BLaER1 treated with 17β-estradiol and CSF1 and Interleukin-3, amounts not matched to agents 10 nM and 100 nM (cell line): ENCODE data around the gene PDAP1.
"Not testable (repeated sequence)": the region's sequence is repeated elsewhere in the genome, so short reads cannot be mapped to it uniquely, and the experiment has no call there.

Experiments used
- H3K27ac ChIP-seq, 11 experiments: shearing (Covaris generic); formaldehyde crosslinking; 2 replicates each; pipeline ENCODE4 v1.8.1; 2022
- H3K27me3 ChIP-seq, 11 experiments: shearing (Covaris generic); formaldehyde crosslinking; 2 replicates each; pipeline ENCODE4 v1.8.1; 2022
- H3K36me3 ChIP-seq, 11 experiments: shearing (Covaris generic); formaldehyde crosslinking; 2 replicates each; pipeline ENCODE4 v1.8.1; 2022
- H3K4me1 ChIP-seq, 10 experiments: shearing (Covaris generic); formaldehyde crosslinking; 2 replicates each; pipeline ENCODE4 v1.8.1; 2022
- H3K4me2 ChIP-seq, 11 experiments: shearing (Covaris generic); formaldehyde crosslinking; 2 replicates each; pipeline ENCODE4 v1.8.1; 2022
- H3K4me3 ChIP-seq, 10 experiments: shearing (Covaris generic); formaldehyde crosslinking; 2 replicates each; pipeline ENCODE4 v1.8.1; 2022
- H3K9ac ChIP-seq, 11 experiments: shearing (Covaris generic); formaldehyde crosslinking; 2 replicates each; pipeline ENCODE4 v1.8.1; 2022
- H3K9me3 ChIP-seq, 11 experiments: shearing (Covaris generic); formaldehyde crosslinking; replicated peaks in 1 of 11; 2 replicates each; pipeline ENCODE4 v1.8.1; 2022
- H4K20me1 ChIP-seq, 11 experiments: shearing (Covaris generic); formaldehyde crosslinking; 2 replicates each; pipeline ENCODE4 v1.8.1; 2022
- Cebpa-rat ChIP-seq, 11 experiments: shearing (Covaris generic); IDR thresholded peaks; 2 replicates each; pipeline ENCODE4 v1.8.1; 2022

PDAP1 gene

DNA sequence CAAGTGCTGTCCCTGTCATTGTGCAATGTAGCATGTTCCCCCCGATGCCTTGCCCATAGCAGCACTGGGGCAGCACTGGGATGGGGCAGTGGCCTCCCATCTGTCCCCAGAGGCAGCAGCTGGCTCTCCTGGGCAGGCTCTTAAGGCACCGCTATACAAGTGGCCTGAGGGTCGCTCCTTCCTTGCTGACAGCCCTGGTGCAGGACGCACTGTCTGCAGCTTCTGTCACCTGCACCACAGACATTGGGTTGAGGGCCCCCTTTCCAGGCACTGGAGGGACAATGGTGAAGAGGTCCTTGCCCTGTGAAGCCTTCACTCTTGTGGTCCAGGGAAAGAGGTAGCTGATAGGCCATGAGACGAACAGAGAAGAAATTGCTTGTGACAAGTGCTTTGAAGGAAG lies 40.9 kb upstream of the PDAP1 start:
- no peaks in the 10 kb centered on the region for H3K27me3 ChIP-seq
- H3K36me3 ChIP-seq = peaks cover 98 to 100% (median 100%) of the 10 kb centered on the region in 11 experiments
- no peak overlapping the region for H3K4me3 ChIP-seq
- H3K27ac ChIP-seq = no peak overlapping the region
- H3K9me3 ChIP-seq = no peaks in the 10 kb centered on the region
- no peak for TF ChIP-seq Cebpa-rat (IDR thresholded peaks at IDR 0.05)
- H3K4me1 ChIP-seq = no peaks in the 10 kb centered on the region
- no peak overlapping the region for H3K9ac ChIP-seq
- H3K4me2 ChIP-seq = no peak overlapping the region
- peaks cover 40 to 92% (median 67%) of the 10 kb centered on the region in 11 experiments; a peak in 21 of 22 replicates for H4K20me1 ChIP-seq

DNA sequence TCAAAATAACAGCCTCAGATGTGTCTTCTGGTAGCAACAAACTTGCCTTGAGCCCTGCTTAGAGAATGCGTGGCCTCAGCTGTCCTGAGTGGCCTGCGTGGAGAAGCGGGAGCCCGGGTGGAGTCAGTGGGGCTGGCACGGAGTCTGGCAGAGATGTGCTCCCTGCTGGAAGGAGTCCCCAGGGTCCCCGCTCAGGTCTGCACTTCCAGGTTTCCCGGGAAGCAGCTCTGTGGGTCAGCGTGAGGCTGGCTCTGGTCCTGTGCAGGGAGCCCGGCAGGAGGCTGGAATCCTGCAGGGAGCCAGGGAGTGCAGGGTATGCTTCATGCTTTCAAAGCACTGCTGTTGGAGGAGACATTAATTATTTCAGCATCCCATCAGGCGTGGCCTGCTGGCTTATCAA lies 40.5 kb upstream of the PDAP1 start:
- H4K20me1 ChIP-seq = peaks cover 40 to 92% (median 63%) of the 10 kb centered on the region in 11 experiments; a peak in 21 of 22 replicates
- no peaks in the 10 kb centered on the region for H3K4me1 ChIP-seq
- no peak overlapping the region for H3K4me2 ChIP-seq
- TF ChIP-seq Cebpa-rat (IDR thresholded peaks at IDR 0.05) = no peak
- no peak overlapping the region for H3K9ac ChIP-seq
- H3K9me3 ChIP-seq = no peaks in the 10 kb centered on the region
- no peak overlapping the region for H3K4me3 ChIP-seq
- no peak overlapping the region for H3K27ac ChIP-seq
- H3K36me3 ChIP-seq = peaks cover 96 to 100% (median 100%) of the 10 kb centered on the region in 11 experiments
- no peaks in the 10 kb centered on the region for H3K27me3 ChIP-seq

DNA sequence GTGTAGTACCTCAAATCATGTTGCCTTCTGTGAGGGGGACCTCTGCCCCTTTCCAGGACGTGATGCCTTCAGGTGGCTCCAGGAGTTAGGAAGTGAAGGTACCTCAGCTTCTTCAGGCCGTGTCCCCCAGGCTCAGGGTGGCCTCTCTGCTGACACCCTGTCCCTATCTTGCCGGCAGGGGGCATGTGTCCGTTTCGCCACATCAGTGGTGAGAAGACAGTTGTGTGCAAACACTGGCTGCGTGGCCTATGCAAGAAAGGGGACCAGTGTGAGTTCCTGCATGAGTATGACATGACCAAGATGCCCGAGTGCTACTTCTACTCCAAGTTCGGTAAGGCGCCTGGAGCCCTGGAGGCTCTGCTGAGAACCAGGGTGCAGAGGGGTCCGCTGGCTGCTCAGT lies 39.5 kb upstream of the PDAP1 start:
- Histone ChIP-seq H3K27ac (no peak overlapping the region), H3K27me3 (no peaks in the 10 kb centered on the region), H3K9me3 (no peaks in the 10 kb centered on the region), H4K20me1 (peaks cover 38 to 92% (median 60%) of the 10 kb centered on the region in 11 experiments; a peak in 20 of 22 replicates), H3K9ac (peak overlapping the region in 1 of 11 experiments; percentile 34; a peak in 1 of 22 replicates), H3K4me3 (no peak overlapping the region), H3K4me1 (peaks cover 0 to 6% (median under 1%) of the 10 kb centered on the region in 10 experiments; a peak in 7 of 20 replicates), H3K36me3 (peaks cover 96 to 100% (median 100%) of the 10 kb centered on the region in 11 experiments), H3K4me2 (no peak overlapping the region)
- no peak for TF ChIP-seq Cebpa-rat (IDR thresholded peaks at IDR 0.05)

DNA sequence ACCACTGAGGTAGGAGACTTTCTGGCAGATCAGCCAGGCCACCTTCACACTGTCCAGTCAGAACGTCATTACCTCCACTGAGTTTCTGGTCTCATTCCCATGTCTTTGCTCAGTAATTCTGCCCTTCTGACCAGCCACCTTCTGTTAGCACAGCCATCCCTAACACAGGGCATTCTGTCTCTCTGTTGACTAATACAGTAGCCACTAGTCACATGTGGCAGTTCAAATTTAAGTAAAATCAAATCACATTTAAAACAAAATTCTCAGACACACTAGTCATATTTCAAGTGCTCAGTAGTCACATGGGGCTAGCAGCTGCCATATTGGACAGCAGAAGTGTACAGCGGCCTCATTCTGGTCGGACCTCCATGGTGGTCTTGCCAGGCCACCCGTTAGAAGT lies 37.7 kb upstream of the PDAP1 start:
- Histone ChIP-seq H3K36me3 (peaks cover 79 to 100% (median 96%) of the 10 kb centered on the region in 11 experiments), H3K27me3 (no peaks in the 10 kb centered on the region), H3K9me3 (no peaks in the 10 kb centered on the region), H3K4me1 (peaks cover 0 to 25% (median 7%) of the 10 kb centered on the region in 10 experiments; a peak in 11 of 20 replicates), H3K4me2 (no peak overlapping the region), H3K4me3 (no peak overlapping the region), H4K20me1 (peaks cover 24 to 90% (median 48%) of the 10 kb centered on the region in 11 experiments; a peak in 21 of 22 replicates), H3K27ac (no peak overlapping the region), H3K9ac (no peak overlapping the region)
- TF ChIP-seq Cebpa-rat (IDR thresholded peaks at IDR 0.05) = no peak

DNA sequence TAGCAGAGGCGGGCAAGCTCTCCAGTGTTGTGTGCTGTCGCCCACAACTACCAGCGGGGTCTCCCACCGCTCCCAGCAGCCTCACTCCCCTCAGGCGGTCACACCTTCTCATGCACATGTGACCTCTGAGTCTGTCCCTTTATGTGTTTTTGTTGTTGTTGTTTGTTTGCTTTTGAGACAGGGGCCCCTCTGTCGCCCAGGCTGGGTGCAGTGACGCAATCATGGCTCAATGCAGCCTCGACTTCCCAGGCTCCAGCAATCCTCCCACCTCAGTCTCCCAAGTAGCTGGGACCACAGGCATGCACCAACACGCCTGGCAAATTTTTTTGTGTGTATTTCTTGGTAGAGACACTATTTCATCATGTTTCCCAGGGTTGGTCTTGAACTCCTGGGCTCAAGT lies 31.8 kb upstream of the PDAP1 start:
- TF ChIP-seq Cebpa-rat (IDR thresholded peaks at IDR 0.05) = peak in 3 of 11 experiments; percentile 24 to 52 (median 44); a peak in 2 of 22 replicates
- H3K9ac ChIP-seq = peak overlapping the region; percentile 89 to 97 (median 93); a peak in 21 of 22 replicates
- peak overlapping the region; percentile 82 to 98 (median 94) for H3K4me2 ChIP-seq
- peaks cover 11 to 87% (median 50%) of the 10 kb centered on the region in 11 experiments; a peak in 21 of 22 replicates for H4K20me1 ChIP-seq
- H3K36me3 ChIP-seq = peaks cover 24 to 72% (median 50%) of the 10 kb centered on the region in 11 experiments
- H3K9me3 ChIP-seq = no peaks in the 10 kb centered on the region
- peak overlapping the region in 2 of 11 experiments; percentile 80 to 88; a peak in 2 of 22 replicates for H3K27ac ChIP-seq
- no peaks in the 10 kb centered on the region for H3K27me3 ChIP-seq
- peak overlapping the region; percentile 87 to 99 (median 94) for H3K4me3 ChIP-seq
- H3K4me1 ChIP-seq = peaks cover 24 to 59% (median 40%) of the 10 kb centered on the region in 10 experiments

DNA sequence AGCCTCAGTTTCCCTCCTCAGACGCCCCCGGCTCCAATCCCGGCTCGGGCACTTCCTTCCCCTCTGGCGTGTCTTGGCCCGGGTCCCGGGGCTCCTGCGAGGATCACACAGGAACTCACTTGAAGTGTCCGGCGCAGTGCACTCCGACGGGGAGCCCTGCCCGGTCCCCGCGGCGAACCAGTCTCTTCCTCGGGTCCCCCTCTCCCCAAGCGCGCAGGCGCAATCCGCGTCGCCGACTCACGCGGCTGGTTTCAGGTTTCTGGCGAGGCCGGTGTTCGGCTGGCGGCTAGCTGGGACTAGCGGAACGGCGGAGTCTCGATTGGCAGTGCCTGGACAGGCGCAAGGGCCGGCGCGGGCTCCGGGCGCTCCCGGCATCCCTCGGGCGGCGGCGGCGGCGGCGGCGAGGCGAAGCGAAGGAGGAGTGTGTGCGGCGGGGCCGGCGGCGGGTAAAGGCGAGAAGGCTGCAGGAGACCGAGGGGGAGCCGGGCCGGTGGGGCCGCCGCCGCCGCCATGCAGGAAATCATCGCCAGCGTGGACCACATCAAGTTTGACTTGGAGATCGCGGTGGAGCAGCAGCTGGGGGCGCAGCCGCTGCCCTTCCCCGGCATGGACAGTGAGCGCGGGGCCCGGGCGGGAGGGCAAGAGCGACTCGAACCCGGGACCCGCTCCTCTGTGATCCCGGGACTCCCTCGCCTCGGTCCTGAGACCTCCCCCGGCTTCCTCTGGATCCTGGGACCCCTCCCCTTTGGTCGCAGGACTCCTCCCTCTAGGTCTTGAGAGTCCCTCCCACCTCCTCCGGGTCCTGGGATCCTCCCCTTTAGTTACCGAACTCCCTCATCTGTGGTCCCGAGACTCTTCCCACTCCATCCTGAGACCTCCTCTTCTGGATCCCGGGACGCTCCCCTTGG lies 30.4 kb upstream of the PDAP1 start, which contains the start of the genes CPSF4 and PTCD1:
CPSF4 (plus strand) TSS at position 371 of the 908 bp plus-strand sequence; CDS start at position 511, 140 bp downstream.
PTCD1 (minus strand) TSS at position 226 of the 908 bp plus-strand sequence. CDS start 3,556 bp downstream, outside the sequence.
- Histone ChIP-seq H3K27ac (peak within 1 kb of the TSS; percentile 80 to 96 (median 88)), H3K4me3 (peak within 1 kb of the TSS; percentile 87 to 99 (median 94)), H3K9me3 (no peaks in the 10 kb centered on the region), H3K27me3 (no peaks in the 10 kb centered on the region), H3K9ac (peak within 1 kb of the TSS; percentile 89 to 97 (median 93)), H4K20me1 (peaks cover 11 to 86% (median 61%) of the 10 kb centered on the region in 11 experiments; a peak in 21 of 22 replicates), H3K4me2 (peak within 1 kb of the TSS; percentile 82 to 98 (median 94)), H3K4me1 (peaks cover 24 to 59% (median 40%) of the 10 kb centered on the region in 10 experiments), H3K36me3 (peaks cover 24 to 72% (median 50%) of the 10 kb centered on the region in 11 experiments)
- TF ChIP-seq Cebpa-rat (IDR thresholded peaks at IDR 0.05) = no peak

DNA sequence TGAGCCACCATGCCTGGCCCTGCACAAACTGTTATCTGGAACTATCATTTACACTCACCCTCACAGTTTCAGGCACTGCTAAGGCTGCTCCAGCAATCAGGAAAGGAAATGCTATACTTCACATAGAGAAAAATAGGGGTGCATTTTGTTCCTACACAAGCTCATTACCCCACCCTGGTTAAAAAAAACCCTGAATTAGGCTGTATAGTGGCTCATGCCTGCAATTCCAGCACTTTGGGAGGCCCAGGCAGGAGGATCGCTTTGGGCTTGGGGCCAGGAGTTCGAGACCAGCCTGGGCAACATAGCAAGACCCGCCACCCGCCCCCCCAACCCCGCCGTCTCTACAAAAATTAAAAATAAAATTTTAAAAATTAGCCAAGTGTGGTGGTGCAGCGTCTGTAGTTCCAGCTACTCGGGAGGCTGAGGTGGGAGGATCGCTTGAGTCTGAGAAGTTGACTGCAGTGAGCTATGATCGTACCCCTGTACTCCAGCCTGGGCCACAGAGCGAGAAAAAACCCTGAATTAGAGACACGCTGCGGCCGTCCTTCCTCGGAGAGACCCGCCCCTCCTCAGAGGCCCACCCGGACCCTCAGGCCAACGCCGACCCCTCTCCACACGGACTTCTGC lies 29.7 kb upstream of the PDAP1 start:
- TF ChIP-seq Cebpa-rat (IDR thresholded peaks at IDR 0.05) = no peak
- peak overlapping the region; percentile 89 to 97 (median 93) for H3K9ac ChIP-seq
- peak overlapping the region; percentile 82 to 98 (median 94) for H3K4me2 ChIP-seq
- H3K9me3 ChIP-seq = no peaks in the 10 kb centered on the region
- H3K27ac ChIP-seq = peak overlapping the region; percentile 80 to 96 (median 88)
- peak overlapping the region; percentile 87 to 99 (median 94) for H3K4me3 ChIP-seq
- peaks cover 24 to 72% (median 50%) of the 10 kb centered on the region in 11 experiments for H3K36me3 ChIP-seq
- peaks cover 11 to 86% (median 65%) of the 10 kb centered on the region in 11 experiments; a peak in 21 of 22 replicates for H4K20me1 ChIP-seq
- peaks cover 24 to 57% (median 40%) of the 10 kb centered on the region in 10 experiments for H3K4me1 ChIP-seq
- H3K27me3 ChIP-seq = no peaks in the 10 kb centered on the region

DNA sequence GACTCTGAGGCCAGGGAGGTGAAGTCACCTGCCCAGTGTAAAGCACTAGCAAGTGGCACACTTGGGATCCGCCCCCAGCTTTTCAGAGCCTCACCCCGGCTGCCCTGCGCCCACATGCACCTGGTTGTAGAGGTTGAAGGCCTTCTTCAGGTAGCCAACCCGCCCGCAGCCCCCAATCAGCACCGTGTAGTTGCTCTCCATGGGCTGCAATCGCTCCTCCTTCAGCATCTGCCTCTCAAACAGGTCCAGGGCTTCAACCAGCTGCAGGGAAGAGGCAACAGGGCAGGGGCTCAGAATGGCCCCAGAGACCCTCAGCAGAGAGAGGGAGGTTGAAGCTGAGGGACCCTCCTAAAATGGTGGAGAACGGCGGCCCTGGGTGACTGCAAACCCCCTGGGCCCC lies 24.8 kb upstream of the PDAP1 start:
- H3K36me3 ChIP-seq = peaks cover 67 to 92% (median 79%) of the 10 kb centered on the region in 11 experiments
- H4K20me1 ChIP-seq = peaks cover 0 to 79% (median 45%) of the 10 kb centered on the region in 11 experiments; a peak in 15 of 22 replicates
- no peak for TF ChIP-seq Cebpa-rat (IDR thresholded peaks at IDR 0.05)
- H3K9ac ChIP-seq = 0 out of 22 replicates have a peak overlapping the region, but pooled peaks of 1 of the 11 experiments have one; percentile 2
- H3K4me1 ChIP-seq = peaks cover 13 to 22% (median 18%) of the 10 kb centered on the region in 10 experiments
- H3K27me3 ChIP-seq = no peaks in the 10 kb centered on the region
- no peaks in the 10 kb centered on the region for H3K9me3 ChIP-seq
- no peak overlapping the region for H3K4me3 ChIP-seq
- no peak overlapping the region for H3K27ac ChIP-seq
- H3K4me2 ChIP-seq = no peak overlapping the region

DNA sequence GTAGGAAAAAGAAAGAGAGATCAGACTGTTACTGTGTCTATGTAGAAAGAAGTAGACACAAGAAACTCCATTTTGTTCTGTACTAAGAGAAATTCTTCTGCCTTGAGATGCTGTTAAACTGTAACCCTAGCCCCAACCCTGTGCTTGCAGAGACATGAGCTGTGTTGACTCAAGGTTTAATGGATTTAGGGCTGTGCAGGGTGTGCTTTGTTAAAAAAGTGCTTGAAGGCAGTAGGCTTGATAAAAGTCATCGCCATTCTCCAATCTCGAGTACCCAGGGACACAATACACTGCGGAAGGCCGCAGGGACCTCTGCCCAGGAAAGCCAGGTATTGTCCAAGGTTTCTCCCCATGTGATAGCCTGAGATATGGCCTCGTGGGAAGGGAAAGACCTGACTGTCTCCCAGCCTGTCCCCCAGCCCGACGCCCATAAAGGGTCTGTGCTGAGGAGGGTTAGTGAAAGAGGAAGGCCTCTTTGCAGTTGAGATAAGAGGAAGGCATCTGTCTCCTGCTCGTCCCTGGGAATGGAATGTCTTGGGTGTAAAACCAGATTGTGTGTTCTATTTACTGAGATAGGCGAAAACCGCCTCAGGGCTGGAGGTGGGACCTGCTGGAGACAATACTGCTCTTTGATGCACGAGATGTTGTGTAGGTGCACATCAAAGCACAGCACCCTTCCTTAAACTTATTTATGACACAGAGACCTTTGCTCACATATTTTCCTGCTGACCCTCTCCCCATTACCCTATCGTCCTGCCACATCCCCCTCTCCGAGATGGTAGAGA lies 23.6 kb upstream of the PDAP1 start:
- peaks cover 71 to 92% (median 83%) of the 10 kb centered on the region in 11 experiments for H3K36me3 ChIP-seq

More for the DNA sequence above, 23.6 kb upstream of the PDAP1 start:
- H3K9ac ChIP-seq, H3K4me2 ChIP-seq, H3K27me3 ChIP-seq, H3K27ac ChIP-seq, H3K9me3 ChIP-seq, H3K4me3 ChIP-seq: not testable (repeated sequence)
- Histone ChIP-seq H3K4me1 (peaks cover 2 to 11% (median 7%) of the 10 kb centered on the region in 10 experiments; a peak in 16 of 20 replicates), H4K20me1 (peaks cover 0 to 75% (median 40%) of the 10 kb centered on the region in 11 experiments; a peak in 15 of 22 replicates)
